Activated CD4-positive, alpha-beta T cell treated with anti-CD3 and anti-CD28 coated beads, Interleukin-2, amount 10 ng/mL, durations not matched to agents 24 days and 14 days (primary cell): ENCODE data around the gene STK38. TPM values are rescaled to one million over a fixed set of nuclear protein-coding genes. Genes with fewer than 3 reads are reported as not detected.
A peak's percentile ranks its signal among the peaks of the same experiment; 100 is the strongest.
"Not testable (repeated sequence)": the region's sequence is repeated elsewhere in the genome, so short reads cannot be mapped to it uniquely, and the experiment has no call there.

ENCODE experiments used
- DNase-seq: peaks from one replicate; pipeline ENCODE4 v3.0.0; 2022
- H3K27ac Mint-ChIP-seq: one replicate; pipeline ENCODE4 v1.8.0; 2022; ENCODE audit warnings: mild to moderate bottlenecking, mixed read lengths
- H3K27me3 Mint-ChIP-seq: one replicate; pipeline ENCODE4 v1.8.0; 2022; ENCODE audit warnings: mixed read lengths
- H3K36me3 Mint-ChIP-seq: one replicate; pipeline ENCODE4 v1.8.0; 2022; ENCODE audit warnings: low read depth, mild to moderate bottlenecking, mixed read lengths
- H3K4me1 Mint-ChIP-seq: one replicate; pipeline ENCODE4 v1.8.0; 2021; ENCODE audit warnings: mixed read lengths
- H3K4me3 Mint-ChIP-seq: one replicate; pipeline ENCODE4 v1.8.0; 2022; ENCODE audit warnings: mild to moderate bottlenecking, moderate library complexity, mixed read lengths
- H3K9me3 Mint-ChIP-seq: one replicate; pipeline ENCODE4 v1.8.0; 2021; ENCODE audit warnings: mixed read lengths
- intact Hi-C: fragments of 100-400 bp; cut with micrococcal nuclease; formaldehyde crosslinking; loops from one replicate; pipeline ENCODE4 v1.15.1; 2023
- total RNA-seq: library from RNA; stranded (reverse); gene quantifications from 2 replicates; pipeline ENCODE4 v1.2.3, GENCODE V29; 2022

Gene STK38
- total RNA-seq, 1 donor from 2014 or later, result 20.7 TPM

GRCh38 chr6:36501686-36502085 is 45.6 kb downstream of the STK38 start:
- no peak for DNase-seq
- Mint-ChIP-seq H3K4me1 (peaks cover 17% of the 10 kb centered on the region), H3K27ac (no peak overlapping the region), H3K36me3 (peaks cover 57% of the 10 kb centered on the region), H3K4me3 (no peak overlapping the region), H3K27me3 (no peaks in the 10 kb centered on the region), H3K9me3 (no peaks in the 10 kb centered on the region)
- intact Hi-C loops, result no loop called here

- no peak for DNase-seq
- Mint-ChIP-seq H3K9me3 (no peaks in the 10 kb centered on the region), H3K4me1 (peaks cover 7% of the 10 kb centered on the region), H3K27ac (no peak overlapping the region), H3K27me3 (no peaks in the 10 kb centered on the region), H3K4me3 (no peak overlapping the region), H3K36me3 (peaks cover 58% of the 10 kb centered on the region)
- intact Hi-C loops, result no loop called here
Measured at GRCh38 chr6:36499918-36500317, 47.4 kb downstream of the STK38 start.

GRCh38 chr6:36495086-36495485 is 52.2 kb downstream of the STK38 start:
- intact Hi-C loops, result no loop called here
- Mint-ChIP-seq H3K4me3 (no peak overlapping the region), H3K9me3 (no peaks in the 10 kb centered on the region), H3K36me3 (peaks cover 68% of the 10 kb centered on the region), H3K4me1 (peaks cover 19% of the 10 kb centered on the region), H3K27me3 (no peaks in the 10 kb centered on the region), H3K27ac (no peak overlapping the region)
- no peak for DNase-seq

- no peak for DNase-seq
- intact Hi-C loops, result no loop called here
- Mint-ChIP-seq H3K9me3 (no peaks in the 10 kb centered on the region), H3K36me3 (peaks cover 64% of the 10 kb centered on the region), H3K4me1 (peaks cover 14% of the 10 kb centered on the region), H3K27me3 (no peaks in the 10 kb centered on the region), H3K4me3 (no peak overlapping the region), H3K27ac (peak overlapping the region; percentile 54)
Measured at GRCh38 chr6:36493859-36494258, 53.4 kb downstream of the STK38 start.

GRCh38 chr6:36493319-36493718 is 54.0 kb downstream of the STK38 start:
- H3K27ac Mint-ChIP-seq, result no peak overlapping the region

GRCh38 chr6:36492621-36493020 is 54.7 kb downstream of the STK38 start:
- Mint-ChIP-seq H3K4me1 (peaks cover 12% of the 10 kb centered on the region), H3K36me3 (peaks cover 68% of the 10 kb centered on the region), H3K27me3 (no peaks in the 10 kb centered on the region), H3K27ac (no peak overlapping the region), H3K4me3 (no peak overlapping the region), H3K9me3 (no peaks in the 10 kb centered on the region)
- DNase-seq, result no peak
- intact Hi-C loops, result no loop called here

More at GRCh38 chr6:36493319-36493718, 54.0 kb downstream of the STK38 start:
- intact Hi-C loops, result no loop called here
- H3K4me3 Mint-ChIP-seq, result no peak overlapping the region
- DNase-seq, result no peak
- peaks cover 12% of the 10 kb centered on the region for H3K4me1 Mint-ChIP-seq
- H3K27me3 Mint-ChIP-seq, result no peaks in the 10 kb centered on the region
- H3K36me3 Mint-ChIP-seq, result peaks cover 64% of the 10 kb centered on the region
- H3K9me3 Mint-ChIP-seq, result no peaks in the 10 kb centered on the region

DNA sequence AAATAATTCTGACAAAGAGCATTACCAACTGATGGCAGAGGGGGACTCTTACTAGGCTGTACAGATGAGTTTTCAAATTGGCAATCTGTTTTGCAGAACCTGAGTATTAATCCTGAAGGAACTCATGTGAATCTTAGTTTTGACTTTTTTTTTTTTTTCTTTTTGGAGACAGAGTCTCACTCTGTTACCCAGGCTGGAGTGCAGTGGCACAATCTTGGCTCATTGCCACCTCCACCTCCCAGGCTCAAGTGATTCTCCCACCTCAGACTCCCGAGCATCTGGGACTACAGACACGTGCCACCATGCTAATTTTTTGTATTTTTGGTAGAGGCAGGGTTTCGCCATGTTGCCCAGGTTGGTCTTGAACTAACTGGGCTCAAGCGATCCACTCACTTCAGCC is 55.2 kb downstream of the STK38 start:
- Mint-ChIP-seq H3K27ac (peak overlapping the region; percentile 43), H3K9me3 (no peaks in the 10 kb centered on the region), H3K27me3 (no peaks in the 10 kb centered on the region), H3K4me1 (peaks cover 12% of the 10 kb centered on the region), H3K36me3 (peaks cover 65% of the 10 kb centered on the region), H3K4me3 (no peak overlapping the region)
- no peak for DNase-seq
- intact Hi-C loops, result no loop called here

DNA sequence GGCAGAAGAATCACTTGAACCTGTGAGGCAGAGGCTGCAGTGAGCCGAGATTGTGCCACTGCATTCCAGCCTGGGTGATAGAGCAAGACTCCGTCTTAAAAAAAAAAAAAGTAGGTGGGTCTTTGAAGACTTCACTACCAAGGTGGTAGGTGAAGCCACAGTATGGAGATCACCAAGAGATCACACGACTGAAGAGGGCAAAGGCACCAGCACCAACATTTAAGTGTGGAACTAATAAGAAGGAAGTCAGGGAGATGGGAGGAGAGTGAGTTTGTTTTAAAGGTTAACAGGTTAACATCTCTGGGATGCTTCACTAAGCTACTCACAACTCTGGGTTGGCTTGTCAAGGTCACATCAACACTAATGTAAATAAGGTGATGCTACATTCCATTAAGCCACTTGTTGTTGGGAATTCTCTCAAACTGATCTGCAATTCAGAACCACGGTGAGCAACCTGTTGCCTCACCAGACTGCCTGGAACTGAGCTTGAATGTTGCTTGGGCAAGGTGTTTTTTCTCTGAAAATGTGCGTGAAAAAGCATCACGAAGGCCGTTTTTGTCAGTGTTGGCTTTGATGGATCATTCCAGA is 55.8 kb downstream of the STK38 start:
- peak overlapping the region; percentile 43 for H3K27ac Mint-ChIP-seq
- H3K4me3 Mint-ChIP-seq, result no peak overlapping the region
- no peaks in the 10 kb centered on the region for H3K9me3 Mint-ChIP-seq
- no peaks in the 10 kb centered on the region for H3K27me3 Mint-ChIP-seq
- intact Hi-C loops, result no loop called here
- peaks cover 67% of the 10 kb centered on the region for H3K36me3 Mint-ChIP-seq
- H3K4me1 Mint-ChIP-seq, result peaks cover 12% of the 10 kb centered on the region
- DNase-seq, result no peak

GRCh38 chr6:36489426-36489825 is 57.9 kb downstream of the STK38 start:
- H3K4me3 Mint-ChIP-seq, result no peak overlapping the region
- H3K36me3 Mint-ChIP-seq, result peaks cover 65% of the 10 kb centered on the region
- H3K27ac Mint-ChIP-seq, result no peak overlapping the region
- intact Hi-C loops, result no loop called here
- no peaks in the 10 kb centered on the region for H3K27me3 Mint-ChIP-seq
- no peak for DNase-seq
- H3K4me1 Mint-ChIP-seq, result peaks cover 8% of the 10 kb centered on the region
- no peaks in the 10 kb centered on the region for H3K9me3 Mint-ChIP-seq

- Mint-ChIP-seq H3K4me1 (no peaks in the 10 kb centered on the region), H3K36me3 (peaks cover 64% of the 10 kb centered on the region), H3K27me3 (no peaks in the 10 kb centered on the region), H3K9me3 (no peaks in the 10 kb centered on the region), H3K4me3 (no peak overlapping the region), H3K27ac (no peak overlapping the region)
- intact Hi-C loops, result no loop called here
- DNase-seq, result no peak
Measured at GRCh38 chr6:36488221-36488620, 59.1 kb downstream of the STK38 start.

GRCh38 chr6:36487698-36488097 is 59.6 kb downstream of the STK38 start:
- H3K36me3 Mint-ChIP-seq, result peaks cover 64% of the 10 kb centered on the region
- DNase-seq, result no peak
- no peaks in the 10 kb centered on the region for H3K27me3 Mint-ChIP-seq
- H3K4me1 Mint-ChIP-seq, result no peaks in the 10 kb centered on the region
- intact Hi-C loops, result no loop called here
- no peak overlapping the region for H3K27ac Mint-ChIP-seq
- no peaks in the 10 kb centered on the region for H3K9me3 Mint-ChIP-seq
- no peak overlapping the region for H3K4me3 Mint-ChIP-seq

DNA sequence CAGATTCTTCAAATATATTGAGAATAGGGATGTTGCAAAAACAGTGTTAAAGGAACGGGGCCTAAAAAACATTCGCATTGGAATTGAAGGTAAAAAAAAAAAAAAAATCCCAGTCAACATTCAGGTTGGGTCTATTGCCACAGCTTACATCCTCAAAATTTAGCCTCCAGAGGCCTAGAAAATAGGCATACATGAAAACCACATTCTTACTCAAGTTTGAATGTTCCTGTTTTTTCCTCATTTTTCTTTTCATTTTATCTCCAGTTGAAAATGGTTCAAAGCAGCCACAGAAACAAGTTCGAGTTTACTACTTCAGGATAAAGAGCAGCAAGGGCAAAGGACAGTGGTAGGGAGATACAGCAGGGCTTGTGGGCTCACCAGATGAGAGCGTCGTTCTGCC is 62.5 kb downstream of the STK38 start:
- no peak overlapping the region for H3K27ac Mint-ChIP-seq
- intact Hi-C loops, result no loop called here
- H3K4me1 Mint-ChIP-seq, result no peaks in the 10 kb centered on the region
- H3K36me3 Mint-ChIP-seq, result peaks cover 63% of the 10 kb centered on the region
- no peak overlapping the region for H3K4me3 Mint-ChIP-seq
- no peak for DNase-seq
- H3K9me3 Mint-ChIP-seq, result no peaks in the 10 kb centered on the region
- no peaks in the 10 kb centered on the region for H3K27me3 Mint-ChIP-seq

DNA sequence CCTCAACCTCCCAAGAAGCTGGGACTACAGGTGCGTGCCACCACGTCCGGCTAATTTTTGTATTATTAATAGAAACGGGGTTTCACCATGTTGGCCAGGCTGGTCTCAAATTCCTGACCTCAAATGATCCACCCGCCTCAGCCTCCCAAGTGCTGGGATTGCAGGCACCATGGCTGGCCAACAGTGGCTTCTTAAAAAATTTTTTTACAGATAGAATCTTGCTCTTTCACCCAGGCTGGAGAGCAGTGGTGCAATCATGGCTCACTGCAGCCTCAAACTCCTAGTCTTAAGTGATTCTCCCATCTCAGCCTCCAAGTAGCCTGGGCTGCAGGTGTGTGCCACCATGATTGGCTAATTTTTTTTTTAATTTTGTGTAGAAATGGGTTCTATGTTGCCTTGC is 64.0 kb downstream of the STK38 start:
- H3K4me3 Mint-ChIP-seq, H3K4me1 Mint-ChIP-seq, intact Hi-C loops, H3K27me3 Mint-ChIP-seq, DNase-seq, H3K27ac Mint-ChIP-seq, H3K9me3 Mint-ChIP-seq: not testable (repeated sequence)
- H3K36me3 Mint-ChIP-seq, result peaks cover 62% of the 10 kb centered on the region

GRCh38 chr6:36479256-36479655 is 68.0 kb downstream of the STK38 start:
- DNase-seq, result no peak
- intact Hi-C loops, result no loop called here
- peaks cover 50% of the 10 kb centered on the region for H3K36me3 Mint-ChIP-seq
- H3K27ac Mint-ChIP-seq, result no peak overlapping the region
- no peaks in the 10 kb centered on the region for H3K27me3 Mint-ChIP-seq
- H3K4me3 Mint-ChIP-seq, result no peak overlapping the region
- H3K9me3 Mint-ChIP-seq, result no peaks in the 10 kb centered on the region
- peaks cover 7% of the 10 kb centered on the region for H3K4me1 Mint-ChIP-seq

- intact Hi-C loops, result no loop called here
- DNase-seq, result no peak
- no peaks in the 10 kb centered on the region for H3K27me3 Mint-ChIP-seq
- H3K4me3 Mint-ChIP-seq, result no peak overlapping the region
- peaks cover 45% of the 10 kb centered on the region for H3K36me3 Mint-ChIP-seq
- H3K9me3 Mint-ChIP-seq, result no peaks in the 10 kb centered on the region
- peaks cover 7% of the 10 kb centered on the region for H3K4me1 Mint-ChIP-seq
- H3K27ac Mint-ChIP-seq, result no peak overlapping the region
Measured at GRCh38 chr6:36478051-36478526, 69.2 kb downstream of the STK38 start.
